ENCODE results near the gene LDAF1.
"Not testable (repeated sequence)": the region's sequence is repeated elsewhere in the genome, so short reads cannot be mapped to it uniquely, and the experiment has no call there.

The LDAF1 gene

DNA sequence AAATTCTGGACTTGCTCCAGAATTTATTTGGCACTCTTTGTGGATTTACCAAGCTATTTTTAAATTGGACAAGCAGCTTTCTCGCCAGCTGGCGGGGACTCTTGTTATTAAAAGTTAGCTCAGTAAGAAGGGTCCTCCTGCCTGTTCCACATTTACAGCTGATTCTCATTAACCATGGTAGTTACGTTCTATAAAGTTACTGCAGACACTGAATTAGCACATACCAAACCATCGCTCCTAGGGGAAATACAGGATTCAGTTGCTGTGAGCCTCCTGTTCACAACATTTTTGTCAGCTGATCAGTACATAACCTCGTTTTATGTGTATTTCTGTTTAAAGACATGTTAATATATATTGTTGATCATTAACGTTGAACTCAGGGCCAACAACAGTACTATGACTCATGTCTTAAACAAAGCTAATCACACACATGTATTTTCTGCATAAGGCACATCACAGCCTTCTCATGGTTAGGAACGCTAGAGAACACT lies 4.2 kb downstream of the LDAF1 start:
- no peak for DNase-seq

DNA sequence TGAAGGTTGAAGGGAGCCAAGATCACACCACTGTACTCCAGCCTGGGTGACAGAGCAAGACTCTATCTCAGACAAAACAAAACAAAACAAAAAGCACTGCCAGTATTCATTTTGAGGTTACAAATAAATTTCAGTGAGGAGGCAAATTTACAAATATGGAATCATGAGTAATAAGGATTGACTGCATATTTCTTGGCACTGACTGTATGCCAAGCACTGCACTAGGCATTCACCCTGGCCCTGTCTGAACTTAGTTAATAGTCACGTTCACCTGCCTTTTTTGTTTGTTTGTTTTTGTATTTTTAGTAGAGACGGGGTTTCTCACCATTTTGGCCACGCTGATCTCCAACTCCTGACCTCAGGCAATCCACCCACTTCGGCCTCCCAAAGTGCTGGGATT lies 5.1 kb downstream of the LDAF1 start:
- DNase-seq: no peak

DNA sequence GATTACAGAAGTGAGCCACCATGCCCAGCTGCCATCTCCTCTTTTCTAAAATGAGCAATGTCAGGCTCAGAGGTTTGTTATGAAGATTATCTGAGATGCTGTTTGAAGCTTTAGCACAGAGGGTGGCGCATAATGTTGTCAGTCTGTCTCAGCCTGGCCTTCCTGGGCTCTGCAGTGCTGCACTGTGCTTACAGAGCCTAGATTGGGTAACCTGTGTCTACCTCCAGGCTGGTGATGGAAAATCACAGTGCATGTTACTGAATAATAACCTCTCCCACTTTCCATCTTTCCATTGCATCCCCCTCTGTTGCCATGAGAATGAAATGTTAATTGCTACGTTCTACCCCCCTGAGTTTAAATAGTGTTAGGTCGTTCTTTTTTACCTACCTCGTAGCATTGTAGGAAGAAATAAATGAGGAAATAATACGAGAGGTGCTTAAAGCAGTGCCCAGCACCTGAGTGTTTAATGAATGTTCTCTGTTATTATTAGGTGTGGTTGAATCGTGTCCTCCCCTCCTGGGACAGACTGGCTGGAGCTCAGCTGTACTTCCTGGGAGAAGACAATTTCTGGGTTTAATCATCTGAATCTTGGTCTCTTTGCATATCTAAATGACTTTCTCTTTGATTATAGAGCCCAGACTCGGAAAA lies 6.2 kb downstream of the LDAF1 start:
- DNase-seq: no peak

DNA sequence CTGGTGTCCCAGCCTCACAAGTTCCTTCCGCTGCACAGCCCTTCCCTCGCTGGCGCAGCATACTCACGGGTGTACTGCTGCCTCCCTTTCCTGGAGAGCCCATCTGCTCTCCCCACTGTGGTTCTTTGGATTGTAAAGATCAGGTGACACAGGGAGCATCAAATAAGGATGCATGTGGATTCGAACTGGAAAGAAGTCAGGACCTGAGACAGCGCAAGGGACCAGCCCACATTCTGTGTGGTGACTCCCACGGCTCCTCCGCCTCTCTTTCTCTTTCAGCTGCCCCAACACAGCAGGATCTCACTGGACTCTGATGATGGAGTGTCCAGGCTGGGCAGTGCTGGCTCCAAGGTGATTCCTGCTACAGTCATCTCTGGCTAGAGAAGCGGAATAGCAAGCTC lies 8.1 kb downstream of the LDAF1 start:
- DNase-seq: no peak

DNA sequence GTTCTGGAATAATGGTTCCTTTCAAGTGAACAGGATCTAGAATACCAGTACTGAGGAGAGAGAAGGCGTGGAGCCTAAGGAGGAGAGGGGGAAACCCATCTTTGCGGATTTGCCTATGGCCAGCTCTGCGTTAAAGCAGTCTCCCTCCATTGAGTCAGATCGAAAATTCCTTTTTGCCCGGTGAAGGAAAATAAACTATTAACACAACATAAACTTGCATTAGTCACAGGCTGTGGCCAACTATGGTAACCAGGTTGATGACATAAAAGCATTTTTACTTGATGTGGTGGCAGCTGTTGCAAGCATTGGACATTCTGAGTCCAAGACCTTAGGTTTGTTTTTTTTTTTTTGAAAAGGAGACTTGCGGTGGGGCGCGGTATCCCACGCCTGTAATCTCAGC lies 8.9 kb downstream of the LDAF1 start:
- DNase-seq: no peak

DNA sequence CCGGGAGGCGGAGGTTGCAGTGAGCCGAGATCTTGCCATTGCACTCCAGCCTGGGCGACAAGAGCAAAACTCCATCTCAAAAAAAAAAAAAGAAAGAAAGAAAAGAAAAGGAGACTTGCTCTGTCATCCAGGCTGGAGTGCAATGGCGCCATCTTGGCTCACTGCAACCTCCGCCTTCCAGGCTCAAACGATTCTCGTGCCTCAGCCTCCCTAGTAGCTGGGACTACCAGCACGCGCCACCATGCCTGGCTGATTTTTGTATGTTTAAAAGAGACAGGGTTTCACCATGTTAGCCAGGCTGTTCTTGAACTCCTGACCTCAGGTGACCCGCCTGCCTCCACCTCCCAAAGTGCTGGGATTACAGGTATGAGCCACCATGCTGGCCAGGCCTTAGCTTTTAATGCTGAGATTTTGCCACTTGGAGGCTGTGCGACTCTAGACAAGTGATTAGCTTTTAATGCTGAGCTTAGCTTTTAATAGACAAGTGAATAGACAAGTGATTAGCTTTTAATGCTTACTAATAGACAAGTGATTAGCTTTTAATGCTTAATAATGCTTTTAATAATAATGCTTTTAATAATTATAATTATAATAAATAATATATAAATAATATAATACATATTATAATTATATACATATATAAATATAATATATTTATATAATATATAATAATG lies 9.6 kb downstream of the LDAF1 start:
- DNase-seq: peak in 1 of 2 experiments; percentile 13

DNA sequence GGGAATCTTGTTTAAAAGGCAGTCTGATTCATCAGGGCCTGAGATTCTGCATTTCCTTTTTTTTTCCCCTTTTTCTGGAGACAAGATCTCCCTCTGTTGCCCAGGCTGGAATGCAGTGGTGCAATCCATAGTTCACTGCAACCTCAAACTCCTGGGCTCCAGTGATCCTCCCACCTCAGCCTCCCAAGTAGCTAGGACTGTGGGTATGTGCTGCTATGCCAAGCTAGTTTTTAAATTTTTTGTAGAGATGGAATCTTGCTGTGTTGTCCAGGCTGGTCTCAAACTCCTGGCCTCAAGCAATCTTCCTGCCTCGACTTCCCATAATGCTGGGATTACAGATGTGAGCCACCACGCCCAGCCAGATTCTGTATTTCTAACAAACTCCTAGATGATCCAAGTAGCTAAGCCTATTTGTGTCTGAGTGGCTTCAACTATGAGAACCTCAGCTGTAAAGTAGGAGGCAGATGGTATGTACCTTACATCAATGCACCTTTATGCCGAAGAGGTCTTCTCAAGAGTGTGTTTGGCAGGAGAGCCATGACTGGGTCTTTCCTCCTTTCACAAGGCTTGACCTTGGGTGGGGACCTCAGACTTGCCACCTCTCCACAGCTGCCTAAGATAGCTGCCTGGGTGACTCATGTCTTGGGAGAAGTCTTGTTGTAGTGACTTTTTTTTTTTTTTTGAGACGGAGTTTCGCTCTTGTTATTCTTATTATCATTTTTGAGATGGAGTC lies 10.9 kb downstream of the LDAF1 start:
- no peak for DNase-seq

DNA sequence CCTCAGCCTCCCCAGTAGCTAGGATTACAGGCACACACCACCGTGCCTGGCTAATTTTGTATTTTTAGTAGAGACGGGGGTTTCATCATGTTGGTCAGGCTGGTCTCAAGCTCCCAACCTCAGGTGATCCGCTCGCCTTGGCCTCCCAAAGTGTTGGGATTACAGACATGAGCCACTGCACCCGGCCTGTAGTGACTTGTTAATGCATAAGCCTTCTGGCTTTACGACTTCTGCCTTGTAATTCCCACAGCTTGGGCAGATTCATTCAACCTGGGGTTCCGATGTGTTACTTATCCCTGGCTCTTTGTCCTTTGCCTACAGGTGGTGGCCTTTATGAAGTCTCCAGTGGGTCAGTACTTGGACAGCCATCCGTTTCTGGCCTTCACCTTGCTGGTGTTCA lies 11.6 kb downstream of the LDAF1 start:
- not testable (repeated sequence) for DNase-seq

DNA sequence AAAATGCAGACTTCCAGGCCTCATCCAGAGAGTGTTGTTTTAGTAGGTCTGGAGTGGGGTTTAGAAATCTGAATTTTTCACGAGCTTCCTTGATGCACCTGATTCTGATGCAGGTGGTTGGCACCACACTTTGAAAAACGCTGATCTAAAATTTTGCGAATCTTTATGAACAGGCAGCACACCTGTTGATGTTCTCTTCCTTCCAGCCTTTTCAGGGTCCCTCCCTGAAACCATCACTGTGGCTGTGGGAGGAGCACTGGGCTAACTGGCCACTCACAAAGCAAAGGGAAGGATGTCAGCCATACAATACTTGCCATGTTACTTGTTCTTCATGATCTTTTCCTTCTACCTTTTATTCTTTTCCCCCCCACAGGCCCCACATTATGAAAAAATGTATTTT lies 14.2 kb downstream of the LDAF1 start:
- DNase-seq: no peak

DNA sequence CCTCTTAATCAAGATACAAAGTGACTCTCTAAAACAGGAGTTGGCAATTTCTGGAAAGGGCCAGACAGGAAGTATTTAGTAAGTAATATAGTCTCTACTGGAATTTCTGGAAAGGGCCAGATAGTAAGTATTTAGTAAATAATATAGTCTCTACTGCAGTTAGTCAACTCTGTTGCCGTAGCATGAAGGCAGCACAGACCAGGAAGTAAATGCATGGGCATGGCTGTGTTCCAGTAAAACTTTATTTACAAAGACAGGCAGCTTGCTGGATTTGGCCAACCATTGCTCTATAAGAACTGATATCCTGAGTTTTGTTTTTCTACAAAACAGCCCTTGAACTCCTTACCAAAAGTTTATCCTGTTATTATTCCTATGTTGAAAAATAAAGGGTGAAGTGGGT lies 16.9 kb downstream of the LDAF1 start:
- no peak for DNase-seq

DNA sequence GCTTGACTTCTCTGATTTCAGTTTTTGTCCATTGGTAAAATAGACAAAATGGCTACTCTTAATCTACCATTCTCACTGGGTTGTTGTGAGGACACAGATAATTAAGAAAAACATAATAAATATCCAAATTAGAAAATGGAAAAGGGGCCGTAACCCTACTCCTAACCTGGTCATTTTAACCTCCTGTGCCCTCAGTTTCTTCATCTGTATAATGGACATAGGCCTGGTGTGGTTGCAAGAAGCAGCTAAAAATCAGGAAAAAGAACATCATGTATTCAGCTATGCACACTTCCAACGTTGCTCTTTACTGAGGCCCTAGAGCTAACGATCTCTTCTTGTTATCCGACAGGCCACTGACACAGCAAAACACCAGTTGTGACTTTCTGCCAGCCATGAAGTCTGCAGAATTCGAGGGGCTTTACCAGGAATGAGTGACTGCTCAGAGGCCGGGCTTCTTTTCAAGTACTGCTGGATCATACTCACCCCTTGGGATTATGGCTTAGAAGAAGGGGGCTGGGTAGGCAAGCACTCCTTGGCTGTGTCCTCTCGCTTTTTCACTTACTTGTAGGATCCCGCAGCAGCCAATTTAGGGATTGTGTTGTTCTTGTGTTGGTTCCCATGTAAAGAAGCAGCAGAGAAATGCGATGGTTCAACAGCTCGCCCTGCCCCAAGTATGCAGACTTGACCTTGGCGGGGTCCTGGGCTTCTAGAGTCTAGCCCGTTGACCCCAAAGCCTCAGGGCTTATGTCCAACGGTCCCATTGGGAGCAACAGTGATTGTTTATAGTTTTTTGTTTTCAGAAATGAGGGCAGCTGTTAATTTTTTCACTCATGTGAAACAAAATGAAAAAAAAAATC lies 20.9 kb downstream of the LDAF1 start:
- DNase-seq: no peak

DNA sequence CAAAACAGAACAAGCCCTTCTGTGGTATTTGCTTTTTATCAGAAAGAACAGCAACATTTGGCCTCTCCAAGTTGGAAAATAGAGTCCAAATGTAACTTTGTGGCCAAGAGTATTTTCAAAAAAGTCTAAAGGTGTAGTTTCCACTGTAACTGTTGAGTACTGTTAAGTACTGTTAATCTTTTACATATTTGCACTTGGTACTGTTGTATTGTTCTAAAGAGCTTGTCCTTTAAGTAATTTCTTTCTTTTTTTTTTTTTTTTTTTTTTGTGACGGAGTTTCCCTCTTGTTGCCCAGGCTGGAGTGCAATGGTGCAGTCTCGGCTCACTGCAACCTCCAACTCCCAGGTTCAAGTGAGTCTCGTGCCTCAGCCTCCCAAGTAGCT lies 21.5 kb downstream of the LDAF1 start:
- no peak for DNase-seq

DNA sequence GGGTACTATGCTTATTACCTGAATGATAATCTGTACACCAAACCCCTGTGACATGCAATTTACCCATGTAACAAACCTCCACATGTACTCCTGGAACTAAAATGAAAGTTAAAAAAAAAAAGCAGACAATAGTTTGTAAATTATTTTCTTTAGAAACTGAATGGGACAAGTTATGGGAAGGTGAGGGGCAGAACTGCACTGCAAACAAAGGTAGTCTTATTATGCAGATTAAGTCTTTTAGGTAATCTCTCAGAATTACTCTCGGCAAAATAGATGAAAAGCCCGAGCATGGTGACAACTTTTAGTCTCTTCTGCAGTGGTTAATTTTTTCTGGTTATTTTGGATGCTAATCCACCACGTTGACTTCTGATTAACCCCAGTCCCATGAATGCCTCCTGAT lies 25.5 kb downstream of the LDAF1 start:
- DNase-seq: no peak

DNA sequence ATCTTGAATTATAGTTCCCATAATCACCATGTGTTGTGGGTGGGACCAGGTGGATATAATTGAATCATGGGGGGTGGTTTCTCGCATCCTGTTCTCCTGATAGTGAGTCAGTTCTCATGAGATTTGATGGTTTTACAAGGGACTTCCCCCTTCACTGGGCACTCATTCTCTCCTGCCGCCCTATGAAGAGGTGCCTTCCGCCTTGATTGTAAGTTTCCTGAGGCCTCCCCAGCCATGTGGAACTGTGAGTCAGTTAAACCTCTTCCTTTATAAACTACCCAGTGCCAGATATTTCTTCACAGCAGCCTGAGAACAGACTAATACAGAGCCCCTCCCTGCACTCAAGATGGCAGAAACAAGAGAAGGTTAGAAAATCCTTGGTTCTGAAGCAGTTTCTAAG lies 26.4 kb downstream of the LDAF1 start:
- DNase-seq: no peak

DNA sequence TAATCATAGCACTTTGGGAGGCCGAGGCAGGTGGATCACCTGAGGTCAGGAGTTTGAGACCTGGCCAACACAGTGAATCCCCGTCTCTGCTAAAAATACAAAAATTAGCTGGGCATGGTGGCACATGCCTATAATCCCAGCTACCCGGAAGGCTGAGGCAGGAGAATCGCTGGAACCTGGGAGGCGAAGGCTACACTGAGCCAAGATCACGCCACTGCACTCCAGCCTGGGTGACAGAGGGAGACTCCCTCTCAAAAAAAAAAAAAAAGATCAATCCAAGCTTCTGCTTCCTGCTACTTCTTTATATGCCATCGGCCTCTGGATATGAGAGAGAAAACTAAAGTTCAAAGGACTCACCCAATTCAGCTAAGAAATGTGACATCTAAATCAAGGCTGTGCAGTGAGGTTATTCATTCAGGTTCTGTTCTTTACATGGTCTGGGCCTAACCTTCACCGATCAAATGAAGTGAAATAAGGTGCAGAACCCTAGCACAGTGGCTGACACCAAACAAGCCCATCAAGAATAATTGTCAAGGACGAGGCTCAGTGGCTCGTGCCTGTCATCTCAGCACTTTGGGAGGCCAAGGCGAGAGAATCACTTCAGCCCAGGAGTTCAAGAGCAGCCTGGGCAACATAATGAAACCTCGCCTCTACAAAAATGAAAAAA lies 27.3 kb downstream of the LDAF1 start:
- no peak for DNase-seq

DNA sequence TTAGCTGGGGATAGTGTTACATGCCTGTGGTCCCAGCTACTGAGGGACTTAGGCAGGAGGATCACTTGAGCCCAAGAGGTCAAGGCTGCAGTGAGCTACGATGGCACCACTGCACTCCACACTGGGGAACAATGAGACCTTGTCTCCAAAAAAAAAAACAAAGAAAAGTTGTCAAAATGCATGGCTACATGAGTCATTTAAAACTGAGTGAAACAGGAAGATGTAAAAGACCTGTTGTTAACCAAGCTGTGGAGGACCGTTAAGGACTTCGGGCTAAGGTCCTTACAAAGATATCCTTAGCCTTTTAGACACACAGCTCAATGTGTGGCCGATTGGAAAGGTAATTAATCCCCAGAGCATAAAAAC lies 27.8 kb downstream of the LDAF1 start:
- DNase-seq: no peak

DNA sequence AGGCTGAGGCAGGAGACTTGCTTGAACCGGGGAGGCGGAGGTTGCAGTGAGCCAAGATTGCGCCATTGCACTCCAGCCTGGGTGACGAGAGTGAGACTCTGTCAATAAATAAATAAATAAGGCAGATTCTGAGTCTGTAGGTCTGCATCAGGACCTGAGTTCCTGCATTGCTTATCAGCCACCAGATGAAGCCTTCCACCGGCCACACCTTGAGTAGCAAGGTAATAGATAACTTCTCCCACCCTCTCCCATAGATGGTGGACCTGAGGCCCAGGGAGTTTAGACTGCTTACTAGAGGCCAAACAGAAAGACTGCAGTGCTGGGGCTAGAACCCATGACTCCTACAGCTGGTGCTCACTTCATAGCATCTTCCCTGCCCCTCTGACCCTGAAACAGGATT lies 30.8 kb downstream of the LDAF1 start:
- DNase-seq: no peak

DNA sequence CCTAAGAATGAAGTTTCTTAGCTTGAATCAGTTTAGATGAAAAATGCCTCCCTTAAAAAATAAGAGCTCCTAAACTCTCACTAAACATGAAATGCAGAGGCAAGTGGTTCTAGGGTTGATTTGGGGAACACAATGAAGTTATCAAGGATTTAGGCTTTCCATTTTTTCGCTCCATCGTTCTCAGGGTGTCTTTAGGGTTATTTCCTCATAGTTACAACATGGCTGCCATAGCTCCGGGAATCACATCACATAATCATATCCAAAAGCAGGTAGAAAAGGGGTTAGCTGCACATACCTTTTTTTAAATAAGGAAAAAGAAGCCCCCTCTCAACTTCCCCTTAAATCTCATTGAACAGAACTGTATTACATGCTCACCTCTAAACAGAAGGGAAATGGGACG lies 31.5 kb downstream of the LDAF1 start:
- DNase-seq: no peak

DNA sequence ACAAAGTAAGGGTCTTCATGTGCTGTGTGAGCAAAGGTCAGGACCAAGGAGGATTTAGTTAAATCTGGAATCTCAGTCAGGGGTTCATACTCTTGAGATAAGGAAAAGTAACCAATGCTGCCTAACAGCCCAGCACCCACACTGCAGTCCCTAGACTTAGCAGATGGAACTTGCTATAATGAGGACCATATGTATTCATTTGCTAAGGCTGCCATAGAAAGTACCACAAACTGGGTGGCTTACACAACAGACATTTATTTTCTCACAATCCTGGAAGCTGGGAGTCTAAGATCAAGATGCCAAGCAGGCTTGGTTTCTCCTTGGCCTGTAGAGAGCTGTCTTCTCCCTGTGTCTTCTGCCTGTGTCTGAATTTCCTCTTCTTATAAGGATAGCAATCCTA lies 32.1 kb downstream of the LDAF1 start:
- DNase-seq: no peak

DNA sequence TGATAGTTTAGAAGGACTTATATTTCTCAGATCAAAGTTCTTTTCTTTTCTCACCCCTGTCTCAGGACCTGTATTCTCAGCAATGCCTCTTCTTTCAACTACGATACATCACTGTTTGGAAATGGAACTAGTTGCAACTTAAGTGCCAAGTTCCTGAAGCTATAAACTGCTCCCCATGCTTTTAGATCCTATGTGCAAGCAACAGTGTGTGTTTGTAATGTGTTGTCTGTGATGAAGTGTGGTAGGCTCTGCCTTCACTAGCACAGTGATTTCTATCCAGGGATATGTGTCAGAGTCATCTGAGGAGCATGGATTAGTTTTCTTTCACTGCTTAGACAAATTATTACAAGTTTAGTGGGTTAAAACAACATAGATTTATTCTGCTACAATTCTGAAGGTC lies 34.5 kb downstream of the LDAF1 start:
- no peak for DNase-seq

DNA sequence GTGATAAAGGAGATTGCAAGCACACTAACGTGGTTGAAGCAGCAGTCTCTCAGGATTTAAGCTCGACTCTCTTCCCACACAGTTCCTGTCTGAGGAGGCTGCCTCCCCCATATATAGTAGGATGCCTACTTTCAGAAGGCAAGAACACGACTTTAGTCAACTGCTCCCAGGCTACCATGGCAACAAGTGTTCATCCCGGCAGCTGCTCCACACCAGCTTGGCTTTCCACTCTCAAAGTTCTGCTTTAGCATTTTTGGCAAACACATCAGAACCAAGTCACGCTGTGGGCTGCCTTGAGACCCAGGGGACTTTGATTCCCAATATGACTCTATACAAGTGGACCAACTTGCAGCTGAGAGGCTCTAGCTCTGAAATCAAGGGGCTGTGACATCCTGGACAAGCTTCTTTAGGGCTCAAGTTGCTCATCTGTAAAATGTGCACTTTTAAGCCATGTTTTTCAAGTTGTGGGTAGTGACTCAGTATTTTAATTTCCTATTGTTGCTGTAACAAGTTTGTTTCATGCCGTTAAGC lies 36.4 kb downstream of the LDAF1 start:
- no peak for DNase-seq

DNA sequence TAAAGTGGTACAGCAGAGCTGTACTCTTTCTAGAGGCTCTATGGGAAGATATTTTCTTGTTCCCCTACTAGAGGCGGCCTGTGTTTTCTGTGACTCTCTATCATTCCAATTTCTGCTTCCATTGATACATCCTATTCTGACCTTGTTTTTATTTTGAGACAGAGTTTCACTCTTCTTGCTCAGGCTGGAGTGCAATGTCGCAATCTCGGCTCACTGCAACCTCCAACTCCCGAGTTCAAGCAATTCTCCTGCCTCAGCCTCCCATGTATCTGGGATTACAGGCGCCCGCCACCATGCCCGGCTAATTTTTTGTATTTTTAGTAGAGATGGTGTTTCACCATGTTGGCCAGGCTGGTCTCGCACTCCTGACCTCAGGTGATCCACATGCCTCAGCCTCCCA lies 36.9 kb downstream of the LDAF1 start:
- DNase-seq: not testable (repeated sequence)

DNA sequence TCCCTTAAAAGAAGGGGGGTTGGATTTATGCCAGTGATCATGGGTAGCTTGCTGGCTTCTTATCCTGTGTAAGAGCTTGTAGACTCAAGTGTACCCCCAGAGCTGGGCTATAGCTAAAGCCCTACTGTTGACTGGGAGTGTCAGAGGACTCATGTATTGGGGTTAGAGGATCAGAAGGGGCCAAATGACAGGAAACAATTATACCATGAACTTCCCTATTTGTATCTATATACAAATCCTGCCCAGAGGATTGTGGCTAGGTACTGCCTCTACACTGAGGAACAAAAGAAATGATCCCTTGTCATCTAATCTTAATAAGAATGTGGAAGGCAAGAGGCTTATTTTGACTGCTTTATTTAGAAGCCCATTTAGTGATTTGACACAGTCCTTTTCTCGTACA lies 38.6 kb downstream of the LDAF1 start:
- no peak for DNase-seq

Measured in NCI-H526 (cell line).